Chondrocyte (in vitro differentiated cells): Measurements from ENCODE around the gene NOP53. TPM values are rescaled to one million over a fixed set of nuclear protein-coding genes. Genes with fewer than 3 reads are reported as not detected.
A peak's percentile ranks its signal among the peaks of the same experiment; 100 is the strongest.

Experiments
- DNase-seq: peaks from one replicate; pipeline ENCODE4 v3.0.0; 2021; ENCODE audit warnings: mixed read lengths, low spot score
- H3K27ac Mint-ChIP-seq: one replicate; pipeline ENCODE4 v1.8.0; 2021; ENCODE audit warnings: mild to moderate bottlenecking, moderate library complexity, mixed read lengths; ENCODE audit not compliant: unreplicated experiment
- H3K27me3 Mint-ChIP-seq: 2 replicates; pipeline ENCODE4 v1.8.0; 2021; ENCODE audit warnings: low read depth, mixed read lengths
- H3K36me3 Mint-ChIP-seq: 2 replicates; pipeline ENCODE4 v1.8.0; 2021; ENCODE audit warnings: low read depth, mixed read lengths
- H3K4me1 Mint-ChIP-seq: 2 replicates; pipeline ENCODE4 v1.8.0; 2021; ENCODE audit warnings: low read depth, mild to moderate bottlenecking, mixed read lengths
- H3K4me3 Mint-ChIP-seq: one replicate; pipeline ENCODE4 v1.8.0; 2021; ENCODE audit warnings: mild to moderate bottlenecking, moderate library complexity, mixed read lengths; ENCODE audit not compliant: unreplicated experiment
- H3K9me3 Mint-ChIP-seq: 2 replicates; pipeline ENCODE4 v1.8.0; 2021; ENCODE audit warnings: low read depth, mixed read lengths
- CTCF ChIP-seq: fragments of 200-600 bp; sonication (generic); IDR thresholded peaks from 2 replicates; pipeline ENCODE4 v1.5.0; 2021; ENCODE audit warnings: antibody characterized with exemption, mild to moderate bottlenecking, moderate library complexity
- total RNA-seq: library from RNA; stranded (reverse); gene quantifications from 3 replicates; pipeline ENCODE4 v1.2.1, GENCODE V29; 2021

Gene NOP53
- total RNA-seq, 1 donor from 2014 or later = 108 TPM

GRCh38 chr19:47699360-47699917 is 45.9 kb upstream of the NOP53 start:
- no peak for DNase-seq
- Mint-ChIP-seq H3K4me3 (no peak overlapping the region), H3K4me1 (peaks cover 9% of the 10 kb centered on the region), H3K27me3 (no peaks in the 10 kb centered on the region), H3K27ac (no peak overlapping the region), H3K9me3 (no peaks in the 10 kb centered on the region), H3K36me3 (peaks cover 6% of the 10 kb centered on the region)
- peak; percentile 82 for TF ChIP-seq CTCF

GRCh38 chr19:47700934-47701716 is 44.2 kb upstream of the NOP53 start:
- no peaks in the 10 kb centered on the region for H3K9me3 Mint-ChIP-seq
- no peak for DNase-seq
- H3K27me3 Mint-ChIP-seq = no peaks in the 10 kb centered on the region
- peaks cover 6% of the 10 kb centered on the region for H3K36me3 Mint-ChIP-seq
- no peak overlapping the region for H3K27ac Mint-ChIP-seq
- peaks cover 9% of the 10 kb centered on the region for H3K4me1 Mint-ChIP-seq
- no peak for TF ChIP-seq CTCF
- H3K4me3 Mint-ChIP-seq = no peak overlapping the region

- DNase-seq = no peak
Measured at GRCh38 chr19:47701717-47702552, 43.4 kb upstream of the NOP53 start.

GRCh38 chr19:47702671-47703070 is 42.7 kb upstream of the NOP53 start:
- Mint-ChIP-seq H3K4me3 (no peak overlapping the region), H3K4me1 (peaks cover 9% of the 10 kb centered on the region), H3K36me3 (peaks cover 6% of the 10 kb centered on the region), H3K27me3 (no peaks in the 10 kb centered on the region), H3K27ac (peak overlapping the region; percentile 5), H3K9me3 (no peaks in the 10 kb centered on the region)
- no peak for DNase-seq
- no peak for TF ChIP-seq CTCF

More at GRCh38 chr19:47701717-47702552, 43.4 kb upstream of the NOP53 start:
- Mint-ChIP-seq H3K4me3 (no peak overlapping the region), H3K27ac (no peak overlapping the region), H3K36me3 (peaks cover 6% of the 10 kb centered on the region), H3K4me1 (peaks cover 9% of the 10 kb centered on the region), H3K27me3 (no peaks in the 10 kb centered on the region), H3K9me3 (no peaks in the 10 kb centered on the region)
- no peak for TF ChIP-seq CTCF

GRCh38 chr19:47703301-47703700 is 42.0 kb upstream of the NOP53 start:
- Mint-ChIP-seq H3K27me3 (no peaks in the 10 kb centered on the region), H3K9me3 (no peaks in the 10 kb centered on the region), H3K4me3 (no peak overlapping the region), H3K36me3 (peaks cover 6% of the 10 kb centered on the region), H3K4me1 (peaks cover 6% of the 10 kb centered on the region), H3K27ac (no peak overlapping the region)
- no peak for DNase-seq
- TF ChIP-seq CTCF = no peak
